Measurements from ENCODE around the gene ICA1. TPM values are rescaled to one million over a fixed set of nuclear protein-coding genes. Genes with fewer than 3 reads are reported as not detected.

Gene ICA1
- total RNA-seq, 1 donor from 2014 or later = 13.1 TPM

DNA sequence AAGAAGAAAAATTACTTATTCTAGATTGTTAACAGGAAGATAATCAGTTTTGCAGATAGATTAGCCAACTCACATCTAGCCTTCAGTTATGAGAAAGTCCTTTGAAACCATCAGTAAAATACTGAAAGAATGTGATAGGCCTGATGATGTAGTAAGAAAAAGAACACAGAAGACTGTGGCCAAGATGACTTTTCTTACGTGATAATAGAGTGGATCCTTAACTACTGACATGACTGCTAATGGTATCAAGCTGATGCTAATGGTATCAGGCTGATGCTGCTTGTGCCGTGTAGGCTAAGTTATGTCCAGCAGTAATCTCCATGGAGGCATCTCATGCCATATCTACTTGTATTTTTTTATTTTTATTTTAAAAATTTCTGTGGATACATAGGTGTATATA is 179.2 kb downstream of the ICA1 start:
- Mint-ChIP-seq H3K27ac (no peak overlapping the region), H3K4me3 (no peak overlapping the region), H3K9me3 (no peaks in the 10 kb centered on the region), H3K36me3 (peaks cover 12% of the 10 kb centered on the region), H3K4me1 (peaks cover 10% of the 10 kb centered on the region), H3K27me3 (ENCODE audit: insufficient read depth, low read depth) (no peaks in the 10 kb centered on the region)
- DNase-seq (ENCODE audit: low spot score) = no peak
- peaks cover 14% of the 10 kb centered on the region for H3K4me1 ChIP-seq
- H4K20me1 ChIP-seq (ENCODE audit: low read depth) = no peaks in the 10 kb centered on the region
- H3K9ac ChIP-seq = no peak overlapping the region
- H3K27me3 ChIP-seq = no peaks in the 10 kb centered on the region
- no peak overlapping the region for H3K27ac ChIP-seq
- H3K4me2 ChIP-seq = no peak overlapping the region
- H3K4me3 ChIP-seq = no peak overlapping the region
- peaks cover 3% of the 10 kb centered on the region for H3K36me3 ChIP-seq
- H3K9me3 ChIP-seq (ENCODE audit: low read depth) = no peaks in the 10 kb centered on the region
- TF ChIP-seq, protein P1, sequence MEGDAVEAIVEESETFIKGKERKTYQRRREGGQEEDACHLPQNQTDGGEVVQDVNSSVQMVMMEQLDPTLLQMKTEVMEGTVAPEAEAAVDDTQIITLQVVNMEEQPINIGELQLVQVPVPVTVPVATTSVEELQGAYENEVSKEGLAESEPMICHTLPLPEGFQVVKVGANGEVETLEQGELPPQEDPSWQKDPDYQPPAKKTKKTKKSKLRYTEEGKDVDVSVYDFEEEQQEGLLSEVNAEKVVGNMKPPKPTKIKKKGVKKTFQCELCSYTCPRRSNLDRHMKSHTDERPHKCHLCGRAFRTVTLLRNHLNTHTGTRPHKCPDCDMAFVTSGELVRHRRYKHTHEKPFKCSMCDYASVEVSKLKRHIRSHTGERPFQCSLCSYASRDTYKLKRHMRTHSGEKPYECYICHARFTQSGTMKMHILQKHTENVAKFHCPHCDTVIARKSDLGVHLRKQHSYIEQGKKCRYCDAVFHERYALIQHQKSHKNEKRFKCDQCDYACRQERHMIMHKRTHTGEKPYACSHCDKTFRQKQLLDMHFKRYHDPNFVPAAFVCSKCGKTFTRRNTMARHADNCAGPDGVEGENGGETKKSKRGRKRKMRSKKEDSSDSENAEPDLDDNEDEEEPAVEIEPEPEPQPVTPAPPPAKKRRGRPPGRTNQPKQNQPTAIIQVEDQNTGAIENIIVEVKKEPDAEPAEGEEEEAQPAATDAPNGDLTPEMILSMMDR (IDR thresholded peaks at IDR 0.05) = no peak
- no peak for TF ChIP-seq EZH2 (IDR thresholded peaks at IDR 0.05)
- H3F3A ChIP-seq (ENCODE audit: low read depth) = no peaks in the 10 kb centered on the region
- no peaks in the 10 kb centered on the region for H3K79me2 ChIP-seq (ENCODE audit: low read depth)
- H2AFZ ChIP-seq (replicated peaks) = no peak overlapping the region

DNA sequence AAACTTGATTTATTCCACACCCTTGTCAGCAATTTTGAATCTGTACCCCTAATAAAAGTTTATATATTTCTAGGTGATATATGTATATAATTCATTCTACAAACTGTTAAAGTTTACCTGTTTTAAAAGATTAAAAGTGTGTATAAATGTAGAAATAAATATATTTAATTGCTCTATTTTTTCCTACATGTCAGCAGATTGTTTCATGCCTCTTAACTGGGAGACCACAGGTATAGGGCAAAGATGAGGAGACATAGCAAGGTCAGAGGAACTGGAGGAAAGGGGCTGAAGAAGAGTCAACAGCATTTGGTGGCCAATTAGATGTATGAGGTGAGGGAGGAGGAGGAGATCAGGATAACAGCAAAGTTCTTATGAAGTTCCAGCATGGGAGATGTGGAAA is 183.5 kb downstream of the ICA1 start:
- Mint-ChIP-seq H3K4me1 (no peaks in the 10 kb centered on the region), H3K9me3 (no peaks in the 10 kb centered on the region), H3K4me3 (no peak overlapping the region), H3K27ac (no peak overlapping the region), H3K36me3 (peaks cover 9% of the 10 kb centered on the region), H3K27me3 (ENCODE audit: insufficient read depth, low read depth) (no peaks in the 10 kb centered on the region)
- no peaks in the 10 kb centered on the region for H3K27me3 ChIP-seq
- H3K4me1 ChIP-seq = no peaks in the 10 kb centered on the region
- no peak for DNase-seq (ENCODE audit: low spot score)
- H3F3A ChIP-seq (ENCODE audit: low read depth) = no peaks in the 10 kb centered on the region
- H4K20me1 ChIP-seq (ENCODE audit: low read depth) = no peaks in the 10 kb centered on the region
- H2AFZ ChIP-seq (replicated peaks) = no peak overlapping the region
- H3K36me3 ChIP-seq = no peaks in the 10 kb centered on the region
- H3K9ac ChIP-seq = no peak overlapping the region
- no peak overlapping the region for H3K4me2 ChIP-seq
- no peaks in the 10 kb centered on the region for H3K79me2 ChIP-seq (ENCODE audit: low read depth)
- TF ChIP-seq EZH2 (IDR thresholded peaks at IDR 0.05) (no peak), EZH2phosphoT487 (IDR thresholded peaks at IDR 0.05) (no peak)
- TF ChIP-seq, protein P1 (IDR thresholded peaks at IDR 0.05) = no peak
- no peak overlapping the region for H3K27ac ChIP-seq
- H3K4me3 ChIP-seq = no peak overlapping the region
- no peaks in the 10 kb centered on the region for H3K9me3 ChIP-seq (ENCODE audit: low read depth)

DNA sequence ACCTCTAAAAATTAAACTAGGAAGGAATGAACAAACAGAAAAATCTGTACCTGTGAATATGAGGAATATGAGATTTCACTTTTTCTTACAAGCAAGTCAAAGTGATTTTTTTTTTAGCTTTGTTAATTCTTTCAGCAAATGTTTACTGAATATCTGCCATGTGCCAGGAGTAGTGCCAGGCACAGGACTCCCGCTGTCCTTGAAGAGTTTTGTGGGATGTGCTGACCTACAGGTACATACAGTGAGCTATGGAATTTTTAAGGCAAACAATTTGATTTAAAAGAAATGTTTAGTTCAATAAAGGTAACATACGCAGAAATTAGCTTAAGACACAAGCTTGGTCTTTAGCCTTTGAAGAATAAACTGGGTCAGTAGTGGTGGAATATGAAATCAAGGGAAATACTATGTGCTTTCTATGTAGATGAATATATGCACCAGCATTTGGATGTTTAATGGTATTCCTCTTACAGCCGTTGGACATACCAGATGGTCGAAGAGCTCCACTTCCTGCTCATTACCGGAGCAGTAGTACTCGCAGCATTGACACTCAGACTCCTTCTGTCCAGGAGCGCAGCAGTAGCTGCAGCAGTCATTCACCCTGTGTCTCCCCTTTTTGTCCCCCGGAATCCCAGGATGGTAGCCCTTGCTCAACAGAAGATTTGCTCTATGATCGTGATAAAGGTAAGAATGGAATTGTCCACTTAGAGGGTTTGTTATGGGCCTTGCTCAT is 191.4 kb downstream of the ICA1 start:
- no peaks in the 10 kb centered on the region for H3F3A ChIP-seq (ENCODE audit: low read depth)
- H3K79me2 ChIP-seq (ENCODE audit: low read depth) = peaks cover 15% of the 10 kb centered on the region
- no peak overlapping the region for H2AFZ ChIP-seq (replicated peaks)
- TF ChIP-seq EZH2phosphoT487 (IDR thresholded peaks at IDR 0.05) (no peak), EZH2 (IDR thresholded peaks at IDR 0.05) (no peak)
- TF ChIP-seq, protein P1 (IDR thresholded peaks at IDR 0.05) = no peak
- peaks cover 4% of the 10 kb centered on the region for H3K4me1 Mint-ChIP-seq
- H3K36me3 ChIP-seq = no peaks in the 10 kb centered on the region
- no peak overlapping the region for H3K4me2 ChIP-seq
- no peak overlapping the region for H3K27ac Mint-ChIP-seq
- peaks cover 13% of the 10 kb centered on the region for H3K9me3 Mint-ChIP-seq
- H3K4me1 ChIP-seq = peaks cover 11% of the 10 kb centered on the region
- H3K4me3 Mint-ChIP-seq = no peak overlapping the region
- no peak overlapping the region for H3K9ac ChIP-seq
- peaks cover 21% of the 10 kb centered on the region for H4K20me1 ChIP-seq (ENCODE audit: low read depth)
- H3K27ac ChIP-seq = no peak overlapping the region
- H3K36me3 Mint-ChIP-seq = peaks cover 17% of the 10 kb centered on the region
- H3K27me3 ChIP-seq = no peaks in the 10 kb centered on the region
- H3K4me3 ChIP-seq = no peak overlapping the region
- H3K27me3 Mint-ChIP-seq (ENCODE audit: insufficient read depth, low read depth) = peaks cover 2% of the 10 kb centered on the region
- no peak for DNase-seq (ENCODE audit: low spot score)
- no peaks in the 10 kb centered on the region for H3K9me3 ChIP-seq (ENCODE audit: low read depth)

Data from neural progenitor cell (in vitro differentiated cells).